Stimulated activated CD4-positive, alpha-beta T cell treated with anti-CD3 and anti-CD28 coated beads, Interleukin-12 subunit alpha, Interleukin-12 subunit beta, amount 100 ng/mL, for 48 hours (primary cell): ENCODE measurements around the gene VSTM4.

Experiments used
- DNase-seq, 3 donors: peaks; one replicate each; pipeline ENCODE4 v3.0.0-alpha.2; 2020; ENCODE audit warnings: low read depth in 2 of 3, low spot score in 1 of 3

Gene VSTM4

DNA sequence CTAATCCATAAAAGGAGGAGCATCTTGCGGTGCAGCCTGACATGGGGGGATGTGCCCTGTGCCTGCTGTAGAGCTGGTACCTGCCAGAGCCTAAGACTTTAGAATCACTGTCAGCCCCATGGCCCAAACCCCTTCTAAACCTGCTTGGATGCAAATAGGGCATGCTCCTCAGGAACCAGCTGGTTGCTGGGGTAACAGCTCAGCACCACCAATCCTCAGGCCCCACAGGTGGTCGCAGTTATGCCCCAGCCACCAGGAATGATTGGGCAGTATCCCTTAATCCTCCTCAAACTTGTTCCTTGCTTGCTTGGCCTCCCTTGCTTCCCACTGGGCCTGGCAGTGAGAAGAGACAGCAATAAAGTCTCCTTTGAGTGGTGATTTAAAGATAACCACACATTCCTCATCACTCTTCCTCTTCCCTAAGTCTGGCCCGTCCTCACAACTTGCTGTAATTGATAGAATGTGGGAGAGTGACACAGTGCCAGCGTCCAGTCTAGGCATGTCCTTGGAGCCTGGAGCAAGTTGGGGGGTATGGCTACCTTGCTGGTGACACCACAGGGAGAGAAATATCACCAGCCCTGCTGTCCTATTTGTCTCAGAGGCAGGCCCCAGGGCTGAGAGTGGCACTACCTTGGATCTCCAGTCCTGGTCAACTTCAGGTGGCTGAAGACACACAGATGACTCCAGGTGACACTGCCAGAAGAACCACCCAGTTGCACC lies 43.0 kb downstream of the VSTM4 start:
- DNase-seq, result no peak

DNA sequence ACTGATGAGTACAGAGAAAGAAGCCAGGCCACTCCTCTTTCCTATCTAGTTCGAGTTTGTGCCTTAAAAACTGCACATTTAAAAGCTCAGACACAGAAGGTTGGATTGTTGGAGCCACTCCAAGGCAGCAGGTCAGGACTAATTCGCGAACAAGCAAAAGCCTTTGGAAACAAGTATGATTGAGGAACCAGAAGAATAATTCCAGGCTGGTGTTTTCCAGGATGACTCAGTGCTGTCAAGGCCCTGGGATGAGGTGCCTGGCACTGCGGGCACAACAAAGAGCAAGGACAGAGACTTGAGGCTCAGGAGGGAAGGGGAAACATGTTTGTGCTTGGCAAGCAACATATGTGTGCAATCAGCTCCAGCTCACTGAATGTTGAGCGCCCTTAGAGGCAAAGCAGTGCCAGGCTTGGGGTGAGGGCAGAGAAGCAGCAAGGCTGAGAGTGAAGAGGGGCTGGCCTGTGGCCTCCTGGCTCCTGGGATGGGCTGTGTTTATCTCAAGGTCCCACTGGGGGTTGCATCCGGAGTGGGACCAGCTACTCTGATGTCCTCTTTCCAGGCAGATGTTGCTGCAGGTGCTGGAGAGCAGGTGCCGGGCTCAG lies 44.1 kb downstream of the VSTM4 start:
- no peak for DNase-seq

DNA sequence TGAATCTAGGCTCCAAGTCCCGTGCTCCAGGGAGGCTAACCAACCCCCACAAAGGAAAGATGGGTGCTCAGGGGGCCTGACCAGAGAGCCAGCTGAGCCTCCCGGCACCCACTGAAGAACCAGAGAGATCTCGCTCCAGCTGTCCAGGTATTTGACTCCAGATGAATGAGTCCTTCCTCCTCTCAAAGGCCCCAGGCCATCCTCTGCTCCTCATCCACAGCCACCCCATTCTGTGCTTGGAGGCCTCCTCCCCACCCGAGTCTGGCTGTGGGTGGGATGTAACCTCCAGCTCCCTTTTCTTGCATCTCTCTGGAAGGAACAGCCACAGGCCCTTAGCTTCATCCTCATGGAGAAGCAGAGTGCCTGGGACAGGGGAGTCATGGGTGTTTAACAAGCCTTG lies 44.6 kb downstream of the VSTM4 start:
- DNase-seq, result no peak

DNA sequence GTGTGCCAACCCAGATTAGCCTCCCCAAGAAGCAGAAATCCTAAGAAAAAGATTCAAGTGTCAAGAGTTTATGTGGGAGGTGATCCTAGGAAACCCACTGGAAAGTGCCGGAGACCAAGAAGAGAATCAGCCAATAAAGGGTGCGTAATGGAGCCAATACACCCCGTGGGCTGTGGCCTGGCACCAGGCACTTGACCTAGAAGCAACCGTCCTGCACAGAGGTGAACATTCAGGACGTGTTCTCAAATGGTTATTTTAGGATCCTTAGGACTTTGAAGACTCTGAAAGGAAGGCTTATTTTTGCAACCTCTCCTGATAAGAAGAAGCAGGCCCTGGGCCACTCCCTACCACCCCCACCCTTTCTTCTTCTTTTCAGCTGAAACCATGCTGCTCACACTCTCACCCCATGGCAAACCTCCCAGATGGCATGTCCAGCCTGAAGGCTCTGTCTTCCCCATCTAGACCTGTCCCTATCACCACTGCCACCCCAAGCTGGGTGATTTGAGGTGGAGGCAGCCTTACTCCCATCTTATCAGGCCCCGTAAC lies 46.6 kb downstream of the VSTM4 start:
- DNase-seq, result no peak

DNA sequence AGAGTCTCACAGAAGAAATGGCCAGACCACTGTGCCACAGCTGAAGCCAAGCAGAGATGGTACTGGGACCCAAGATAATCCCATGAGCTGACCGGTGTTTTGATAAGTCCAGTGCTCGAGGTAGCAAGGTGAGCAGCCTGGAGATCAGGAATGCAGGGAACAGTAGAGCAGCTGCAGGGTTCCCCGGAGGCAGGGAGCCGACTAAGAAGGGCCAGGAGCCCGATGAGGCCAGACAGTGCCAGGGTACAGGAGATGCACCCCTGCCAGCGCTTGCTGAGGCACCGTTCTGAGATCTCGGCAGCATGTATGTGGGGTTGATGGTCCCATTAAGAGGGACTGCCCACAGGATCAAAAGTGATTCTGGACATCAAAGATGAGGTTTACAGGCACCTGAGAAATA lies 47.1 kb downstream of the VSTM4 start:
- DNase-seq, result no peak

DNA sequence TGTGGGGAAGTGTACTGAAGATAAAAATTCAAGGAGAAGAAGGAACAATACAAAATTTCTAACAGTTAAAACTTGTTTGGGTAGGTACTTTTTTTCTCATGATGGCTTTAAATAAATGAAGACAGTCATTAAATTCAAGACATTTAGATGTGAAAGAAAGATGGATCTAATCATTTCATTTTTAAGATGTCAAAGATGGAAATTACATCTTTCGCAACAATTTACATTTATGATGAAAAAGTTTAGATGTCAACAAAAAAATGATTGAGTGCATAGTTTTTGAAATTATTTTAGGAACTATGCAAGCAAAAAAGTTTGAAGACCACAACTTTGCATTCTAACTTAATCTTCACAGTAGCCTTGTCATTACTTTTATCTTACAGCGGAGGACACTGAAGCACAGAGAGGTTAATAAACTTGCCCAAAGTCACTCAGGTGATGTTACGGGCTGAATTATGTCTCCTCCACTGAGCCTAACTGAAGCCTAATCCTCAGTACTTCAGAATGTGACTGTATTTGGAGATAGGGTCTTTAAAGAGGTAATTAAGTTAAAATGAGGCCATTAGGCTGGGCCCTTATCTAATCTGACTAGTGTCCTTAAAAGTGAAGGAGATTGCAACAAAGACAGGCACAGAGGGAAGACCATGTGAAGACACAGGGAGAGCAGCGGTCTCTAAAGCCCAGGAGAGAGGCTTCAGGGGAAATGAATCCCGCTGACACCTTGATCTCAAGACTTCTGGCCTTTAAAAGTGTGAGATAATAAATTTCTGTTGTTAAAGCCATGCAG lies 48.2 kb downstream of the VSTM4 start:
- DNase-seq, result no peak

DNA sequence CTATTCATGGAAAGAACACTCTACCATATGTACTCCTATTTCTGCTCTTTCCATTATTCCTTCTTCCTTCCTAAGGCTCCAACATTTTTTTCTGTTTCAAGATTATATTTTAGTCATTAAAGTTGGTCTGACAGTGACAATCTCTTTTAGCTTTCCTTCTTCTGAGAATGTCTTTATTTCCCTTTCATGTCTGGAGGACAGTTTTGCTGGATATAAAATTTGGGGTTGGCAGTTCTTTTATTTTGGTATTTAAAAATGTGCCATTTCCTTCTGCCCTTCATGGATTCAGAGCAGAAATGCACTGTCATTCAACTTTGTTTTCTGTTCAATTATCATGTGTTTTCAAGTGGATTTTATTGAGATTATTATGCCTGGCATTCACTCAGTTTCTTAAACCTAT lies 53.1 kb downstream of the VSTM4 start:
- no peak for DNase-seq

DNA sequence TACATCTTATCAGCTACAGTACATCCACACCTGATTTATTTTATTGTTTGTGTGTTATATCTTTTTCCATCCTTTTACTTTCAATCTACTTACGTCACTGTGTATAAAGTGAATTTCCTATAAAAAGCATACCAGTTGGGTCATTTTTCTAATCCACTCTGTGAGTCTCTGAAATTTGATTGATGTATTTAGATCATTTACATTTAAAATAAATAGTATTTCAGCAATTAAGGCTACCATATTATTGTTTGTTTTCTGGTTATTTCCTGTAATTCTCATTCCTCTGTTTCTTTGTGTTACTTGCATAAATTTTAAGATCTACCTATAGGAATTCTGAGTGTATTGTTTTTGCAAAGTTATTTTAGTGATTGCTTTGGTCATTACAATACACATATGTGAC lies 53.7 kb downstream of the VSTM4 start:
- no peak for DNase-seq

DNA sequence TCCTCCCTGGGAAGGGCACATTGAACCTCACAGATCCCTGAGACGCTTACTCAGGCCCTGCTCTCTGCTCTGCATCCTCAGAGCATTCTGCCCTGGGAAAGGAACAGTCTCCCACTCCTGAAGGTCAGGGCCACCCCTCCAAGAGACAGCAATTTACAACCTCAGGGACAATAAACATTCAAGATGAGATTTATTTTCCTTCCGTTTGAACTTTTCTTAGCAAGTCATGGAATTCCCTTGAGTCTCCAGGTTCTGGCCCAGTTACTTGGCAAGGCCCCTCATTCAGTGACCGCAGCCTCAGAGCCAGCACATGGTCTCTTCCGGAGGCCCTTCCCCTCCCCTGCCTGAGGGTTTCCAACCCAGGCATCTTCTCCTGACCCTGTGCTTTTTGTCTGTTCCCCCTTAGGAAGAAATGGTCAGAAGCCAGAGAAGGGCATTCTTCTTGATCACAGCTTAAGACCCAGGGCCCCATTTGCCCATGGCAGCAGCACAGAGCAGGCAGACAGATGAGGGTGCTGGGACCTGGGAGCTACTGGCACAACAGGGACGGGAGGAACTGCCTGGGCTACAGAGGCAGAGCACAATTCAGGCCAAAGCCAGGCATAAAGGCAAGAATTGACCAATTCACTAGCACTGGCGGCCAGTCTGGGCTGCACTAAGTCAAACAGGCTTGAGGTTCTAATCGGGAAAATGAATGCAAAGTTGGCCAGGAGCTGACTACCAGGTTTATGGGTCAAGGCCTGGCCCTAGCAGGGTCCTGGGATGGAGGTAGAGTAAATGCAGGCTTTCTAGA lies 56.7 kb downstream of the VSTM4 start:
- DNase-seq, result no peak

DNA sequence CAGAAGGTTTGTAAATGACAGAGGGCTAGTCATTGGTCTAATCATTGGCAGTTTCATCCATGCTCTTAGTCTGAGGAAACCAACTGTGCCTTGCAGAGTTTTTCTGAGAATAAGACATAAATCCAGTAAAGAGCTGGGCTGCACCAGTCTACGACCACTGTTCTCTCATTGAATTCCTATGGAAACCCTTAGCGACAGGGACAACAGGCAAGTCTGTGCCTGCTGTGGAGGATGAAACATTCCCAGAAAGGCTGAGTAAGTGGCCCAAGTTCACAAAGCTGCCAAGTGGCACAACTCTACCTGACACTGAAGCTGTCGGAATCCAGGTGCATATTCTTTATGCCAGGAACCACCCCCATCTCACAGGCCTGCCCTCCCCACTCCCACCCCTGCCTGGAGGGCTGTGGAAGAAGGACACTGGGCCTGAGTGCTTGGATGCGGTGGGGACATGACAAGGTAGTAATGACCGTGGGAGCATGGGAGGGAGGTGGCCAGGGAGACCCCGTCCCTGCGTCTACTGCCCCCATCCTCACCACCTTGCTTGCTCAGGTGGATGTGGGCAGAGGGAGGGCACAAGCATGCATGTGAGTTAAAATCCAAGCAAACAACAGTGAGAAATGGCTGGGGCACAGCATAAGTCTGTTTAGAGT lies 58.0 kb downstream of the VSTM4 start:
- DNase-seq, result no peak

DNA sequence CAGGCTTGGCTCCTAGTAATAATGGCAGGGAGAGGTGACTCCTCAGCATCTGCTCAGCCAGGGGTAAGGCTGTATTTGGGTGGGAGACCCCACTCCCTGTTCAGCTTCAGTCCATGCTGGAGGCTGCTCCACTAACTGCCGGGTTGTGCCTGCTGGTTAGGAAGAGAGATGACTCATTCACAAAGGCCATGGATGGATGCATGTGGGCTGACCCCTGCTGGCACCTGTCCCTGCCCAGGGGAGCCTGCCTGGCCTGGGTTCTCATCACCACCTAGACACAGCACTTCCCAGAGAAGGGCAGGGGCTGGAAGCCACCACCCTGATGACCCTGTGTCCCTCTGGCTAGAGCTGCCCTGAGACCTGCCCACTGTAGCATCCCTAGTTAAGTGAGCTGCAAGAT lies 59.0 kb downstream of the VSTM4 start:
- no peak for DNase-seq

DNA sequence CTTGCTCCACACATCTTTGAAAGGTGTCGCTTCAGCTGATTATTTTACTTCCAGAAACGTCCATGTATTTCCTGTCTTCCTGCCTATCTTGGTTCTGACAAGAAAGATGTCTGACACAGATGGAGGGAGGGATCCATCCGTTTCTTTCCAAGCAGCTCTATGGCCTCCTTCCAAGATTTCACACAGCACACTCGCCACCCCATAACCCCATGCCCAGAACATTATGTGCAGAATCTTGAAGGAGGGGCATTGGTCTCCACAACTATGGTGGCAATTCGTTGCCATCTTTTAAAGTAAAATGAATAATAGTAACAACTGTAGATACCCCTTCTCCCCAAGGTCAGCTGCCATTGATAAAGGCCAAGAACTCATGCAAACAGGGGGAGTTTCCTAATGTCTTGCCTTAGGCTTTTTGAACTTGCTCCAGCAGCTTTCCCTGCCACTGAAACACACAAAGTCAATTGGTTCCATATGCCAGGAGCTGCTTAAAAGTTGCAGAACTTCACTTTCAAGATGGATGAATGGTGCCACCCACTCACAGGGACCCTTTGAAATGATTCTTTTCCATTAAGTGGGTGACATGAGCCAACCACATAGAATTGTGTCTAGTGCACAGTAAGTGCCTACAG lies 60.0 kb downstream of the VSTM4 start:
- no peak for DNase-seq

DNA sequence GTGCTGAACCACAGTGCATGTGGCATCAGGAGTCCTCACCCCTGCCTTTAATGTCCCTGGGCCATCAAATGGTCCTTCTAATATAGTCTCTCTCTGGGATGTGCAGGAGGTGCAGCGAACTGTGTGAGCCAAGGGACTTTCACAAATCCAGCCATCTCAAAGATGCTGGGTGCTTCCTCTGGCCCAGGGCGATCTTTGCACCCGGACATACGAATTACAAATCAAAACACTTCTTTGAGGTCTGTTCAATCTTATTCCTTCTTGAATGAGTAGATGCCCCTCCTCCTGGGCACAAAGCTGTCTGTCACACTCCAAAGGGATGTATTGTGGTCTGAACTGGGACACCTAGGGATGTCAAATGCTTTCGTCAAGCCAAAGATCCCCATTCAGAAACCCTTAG lies 60.6 kb downstream of the VSTM4 start:
- no peak for DNase-seq

DNA sequence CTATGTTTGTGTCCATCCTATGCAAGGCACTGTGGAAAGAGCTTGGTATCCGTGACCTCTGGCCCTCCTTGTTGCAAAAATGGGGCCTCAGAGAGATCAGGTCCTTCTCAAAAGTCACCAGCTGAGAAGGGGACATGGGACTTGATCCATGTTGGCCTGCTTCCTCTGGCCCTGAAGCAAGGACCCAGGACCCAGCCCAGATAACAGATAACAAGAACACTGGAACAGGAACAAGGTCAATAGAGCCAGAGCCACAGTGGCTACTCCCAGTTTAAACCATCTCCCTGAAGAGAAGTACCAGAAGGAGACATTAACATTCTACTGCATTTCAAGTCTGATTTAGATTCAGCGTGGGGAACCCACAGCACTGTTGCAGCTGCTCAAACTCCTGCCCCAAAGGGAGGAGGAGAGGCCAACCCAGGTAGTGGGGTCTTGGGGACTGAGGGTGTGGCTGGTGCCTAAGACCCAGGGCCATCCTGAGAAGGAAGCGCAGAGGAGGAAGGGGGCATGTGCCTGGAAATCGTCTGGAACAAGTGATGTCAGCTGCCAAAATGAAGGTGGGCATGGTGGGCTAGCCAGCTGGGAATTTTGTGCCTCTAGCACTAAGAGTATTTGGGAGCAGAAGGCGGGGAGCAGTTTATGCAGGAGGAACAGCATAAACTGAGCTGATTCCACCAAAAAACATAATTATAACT lies 61.2 kb downstream of the VSTM4 start:
- no peak for DNase-seq

DNA sequence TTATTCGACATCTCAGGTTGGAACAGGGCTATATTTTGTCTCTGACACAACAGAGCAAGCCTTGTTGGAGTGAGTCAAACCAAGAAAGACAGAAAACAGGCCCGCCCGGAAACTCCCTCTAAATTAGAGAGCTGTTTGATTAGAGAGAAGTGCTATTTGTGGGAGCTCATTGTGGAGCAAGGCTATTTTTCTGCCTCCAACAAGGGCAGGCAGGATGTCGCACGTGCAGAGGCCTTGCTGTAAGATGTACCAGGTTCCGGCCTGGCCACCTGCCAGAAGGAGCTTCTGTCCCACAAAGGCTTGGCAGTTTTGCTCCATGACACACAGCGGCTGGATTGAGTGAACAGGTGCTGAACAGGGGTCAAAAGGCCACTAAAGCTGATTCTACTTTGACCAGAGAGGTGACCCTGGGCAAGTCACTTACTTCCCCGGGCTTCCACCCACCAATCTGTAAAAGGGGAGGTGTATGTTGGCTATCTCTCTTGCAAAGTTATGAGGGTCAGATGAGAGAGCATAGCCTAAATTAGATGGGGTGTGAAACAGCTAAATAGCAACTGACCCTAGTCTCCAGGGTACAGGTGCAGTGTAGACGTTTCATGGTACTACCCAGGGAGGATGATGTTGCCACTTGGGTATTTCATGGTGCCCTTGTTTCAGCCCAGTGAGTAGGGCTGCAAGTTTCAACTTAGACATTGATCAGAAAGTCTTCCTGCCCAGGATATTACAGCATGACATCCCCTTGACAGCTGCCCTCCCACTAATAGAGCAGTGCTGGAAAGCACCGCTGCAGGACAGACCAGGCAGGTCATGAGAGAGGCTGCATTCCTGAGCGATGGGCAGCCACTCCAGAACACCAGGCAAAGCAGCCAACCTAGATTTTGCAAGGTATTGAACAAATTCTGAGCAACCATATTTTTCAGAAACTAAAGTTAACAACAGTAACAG lies 62.0 kb downstream of the VSTM4 start:
- no peak for DNase-seq

DNA sequence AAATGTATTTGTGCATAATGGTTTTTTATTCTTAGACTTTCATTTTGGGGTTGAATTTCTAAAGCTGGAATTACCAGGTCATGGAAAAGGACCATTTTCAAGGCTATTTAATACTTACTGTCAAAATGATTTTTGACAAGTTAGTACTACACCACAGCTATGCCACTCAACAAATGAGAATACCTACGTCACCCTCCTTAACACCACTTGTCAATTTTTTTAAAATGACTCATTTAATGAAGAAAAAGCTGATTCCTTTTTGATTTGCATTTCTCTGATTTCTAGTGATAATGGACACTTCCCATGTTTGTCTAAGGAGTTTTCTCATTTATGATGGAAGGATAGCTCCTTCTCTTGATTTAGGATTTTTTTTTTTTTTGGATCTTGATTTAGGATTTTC lies 63.3 kb downstream of the VSTM4 start:
- no peak for DNase-seq

DNA sequence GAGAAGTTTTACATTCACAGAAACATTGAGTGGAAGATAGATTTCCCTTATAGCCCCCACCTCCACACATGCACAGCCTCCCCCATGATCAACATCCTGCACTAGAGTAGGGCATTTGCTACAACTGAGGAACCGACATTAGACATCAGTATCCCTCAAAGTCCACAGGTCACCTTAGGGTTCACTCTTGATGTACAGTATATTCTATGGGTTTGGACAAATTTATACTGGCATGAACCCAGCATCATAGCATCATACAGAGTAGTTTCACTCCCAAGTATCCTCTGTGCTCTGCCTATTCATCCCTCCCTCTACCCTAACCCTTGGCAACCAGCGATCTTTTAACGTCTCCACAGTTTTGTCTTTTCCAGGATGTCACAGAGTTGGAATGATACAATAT lies 64.4 kb downstream of the VSTM4 start:
- no peak for DNase-seq

DNA sequence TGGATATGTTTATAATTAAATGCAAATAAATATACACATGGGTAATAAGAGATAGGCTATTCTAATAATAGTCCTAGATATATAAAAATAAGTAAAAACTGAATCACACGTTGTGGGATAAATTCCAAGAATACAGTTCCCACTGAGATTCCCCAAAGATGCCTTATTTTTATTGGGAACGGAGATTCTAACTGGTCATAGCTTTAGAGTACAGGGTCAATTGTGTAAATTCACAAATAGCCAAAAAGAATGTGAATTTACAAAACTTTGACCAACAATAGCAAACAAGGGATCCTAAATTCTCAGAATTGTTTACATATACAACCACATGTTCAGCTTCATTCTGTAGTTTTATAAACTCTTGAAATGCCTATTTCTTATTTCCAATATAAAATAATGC lies 65.0 kb downstream of the VSTM4 start:
- DNase-seq, result no peak

DNA sequence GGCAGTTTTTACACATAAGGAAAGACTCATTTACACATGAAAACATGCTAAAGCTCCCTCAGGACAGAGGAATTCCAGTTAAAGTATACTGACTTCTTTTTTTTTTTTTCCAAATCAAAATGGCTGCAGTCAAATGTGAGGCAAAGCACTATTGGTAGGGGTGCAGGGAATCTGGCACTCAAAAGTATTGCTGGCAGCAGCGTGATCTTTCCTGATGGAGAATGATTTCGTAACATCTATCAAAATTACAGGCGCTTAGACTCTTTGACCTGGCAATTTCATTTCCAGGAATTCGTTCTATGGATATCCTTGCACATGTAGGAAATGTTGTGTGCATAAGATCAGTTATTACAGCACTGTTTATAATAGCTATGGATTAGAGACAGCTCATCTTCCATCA lies 65.7 kb downstream of the VSTM4 start:
- DNase-seq, result no peak
